Hematopoietic multipotent progenitor cell treated with erythropoietin and hydrocortisone succinate and interleukin-3 and kit ligand, for 17 days (in vitro differentiated cells): ENCODE measurements around the gene OTOF.

Source experiments
- DNase-seq: peaks from one replicate; pipeline ENCODE4 v3.0.0-alpha.2; 2015; ENCODE audit warnings: low spot score

Gene OTOF

GRCh38 chr2:26477911-26478253 is at the start of gene OTOF:
TSS of gene OTOF (minus strand) at chr2:26478124.
- DNase-seq: no peak

DNA sequence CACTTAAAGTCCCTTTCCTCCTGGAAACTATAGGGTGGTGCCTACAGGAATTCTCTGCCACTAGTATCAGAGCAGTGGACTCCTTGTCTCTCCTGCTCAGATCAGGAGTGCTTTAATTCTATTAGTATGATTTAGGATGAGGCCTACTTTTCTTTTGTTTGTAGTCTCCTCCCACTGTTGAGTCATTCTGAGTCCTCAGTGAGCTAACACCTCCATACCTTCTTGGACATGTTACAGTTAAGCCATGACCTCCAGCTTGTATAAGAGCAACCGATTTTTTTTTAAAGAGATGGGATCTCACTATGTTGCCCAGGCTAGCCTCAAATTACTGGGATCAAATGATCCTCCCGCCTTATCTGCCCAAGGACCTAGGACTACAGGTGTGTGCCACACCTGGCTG is 48.7 kb upstream of the OTOF start:
- DNase-seq: no peak

DNA sequence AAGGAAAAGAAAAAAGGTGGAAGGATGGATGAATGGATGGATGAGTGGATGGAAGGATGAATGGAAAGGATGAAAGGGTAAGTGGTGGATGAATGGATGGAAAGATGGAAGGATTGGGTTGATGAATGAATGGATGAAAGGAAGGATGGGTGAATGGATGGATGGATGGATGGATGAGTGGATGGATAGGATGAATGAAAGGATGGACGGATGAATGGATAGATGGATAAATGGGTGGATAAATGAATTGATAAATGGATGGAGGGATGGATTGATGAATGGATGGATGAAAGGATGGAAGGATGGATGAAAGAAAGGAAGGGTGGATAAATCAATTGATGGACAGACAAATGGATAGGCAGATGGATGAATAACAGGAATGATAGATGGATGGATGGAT is 48.2 kb upstream of the OTOF start:
- no peak for DNase-seq

DNA sequence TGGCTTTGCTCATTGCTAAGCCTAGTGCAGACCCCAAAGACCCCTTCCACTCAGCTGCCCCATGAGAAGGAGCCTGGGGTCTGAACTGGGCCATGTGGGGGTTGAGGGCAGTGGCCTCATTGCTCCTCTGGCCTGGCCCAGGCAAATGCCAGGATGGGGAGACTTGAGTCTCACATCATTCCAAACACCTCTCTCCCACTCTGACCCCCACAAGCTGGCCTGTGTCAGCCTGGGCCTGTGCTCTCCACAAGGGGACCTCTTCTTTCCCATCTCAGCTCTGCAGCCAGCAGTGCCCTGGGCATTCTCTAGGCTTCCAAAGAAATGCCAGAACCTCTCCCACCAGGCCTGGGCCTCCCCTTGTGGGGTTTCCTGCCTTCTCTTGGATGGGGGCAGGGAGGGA is 45.8 kb upstream of the OTOF start:
- no peak for DNase-seq

GRCh38 chr2:26522751-26523171 is 44.8 kb upstream of the OTOF start:
- no peak for DNase-seq

DNA sequence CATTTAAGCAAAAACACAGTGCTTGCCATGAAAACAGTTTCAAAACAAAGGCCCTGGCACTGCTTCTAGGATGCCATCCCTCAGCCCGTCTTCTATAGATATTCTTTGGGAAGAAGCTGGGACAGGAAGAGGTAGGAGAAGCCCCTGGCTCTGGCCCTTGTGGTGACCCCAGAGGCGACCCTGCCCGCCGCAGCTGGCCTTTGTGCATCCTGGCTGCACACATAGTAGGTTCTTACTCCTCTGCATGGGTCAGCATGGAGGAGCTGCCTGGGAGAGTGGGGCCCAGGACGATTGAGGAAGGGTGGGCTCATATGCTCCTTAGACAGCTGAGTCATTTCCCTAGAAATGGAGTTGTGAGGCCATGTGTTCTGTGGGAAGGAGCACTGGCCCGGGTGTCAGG is 44.4 kb upstream of the OTOF start:
- no peak for DNase-seq

DNA sequence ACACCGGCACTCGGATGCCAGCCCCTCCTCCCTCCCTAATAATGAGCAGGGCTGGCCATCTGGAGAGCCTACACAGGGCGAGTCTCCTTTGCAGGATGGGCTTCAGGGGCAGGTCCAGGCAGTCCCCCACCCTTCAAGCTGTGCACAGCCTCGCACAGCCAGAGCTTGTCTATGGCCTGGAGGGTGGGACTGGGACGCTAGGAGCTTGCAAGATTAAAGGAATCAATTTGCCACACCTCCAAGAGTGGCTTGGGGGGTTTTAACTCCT is 43.9 kb upstream of the OTOF start:
- no peak for DNase-seq

GRCh38 chr2:26521054-26521912 is 43.4 kb upstream of the OTOF start:
- no peak for DNase-seq

- DNase-seq: no peak
Measured at GRCh38 chr2:26520148-26520449, 42.2 kb upstream of the OTOF start.

DNA sequence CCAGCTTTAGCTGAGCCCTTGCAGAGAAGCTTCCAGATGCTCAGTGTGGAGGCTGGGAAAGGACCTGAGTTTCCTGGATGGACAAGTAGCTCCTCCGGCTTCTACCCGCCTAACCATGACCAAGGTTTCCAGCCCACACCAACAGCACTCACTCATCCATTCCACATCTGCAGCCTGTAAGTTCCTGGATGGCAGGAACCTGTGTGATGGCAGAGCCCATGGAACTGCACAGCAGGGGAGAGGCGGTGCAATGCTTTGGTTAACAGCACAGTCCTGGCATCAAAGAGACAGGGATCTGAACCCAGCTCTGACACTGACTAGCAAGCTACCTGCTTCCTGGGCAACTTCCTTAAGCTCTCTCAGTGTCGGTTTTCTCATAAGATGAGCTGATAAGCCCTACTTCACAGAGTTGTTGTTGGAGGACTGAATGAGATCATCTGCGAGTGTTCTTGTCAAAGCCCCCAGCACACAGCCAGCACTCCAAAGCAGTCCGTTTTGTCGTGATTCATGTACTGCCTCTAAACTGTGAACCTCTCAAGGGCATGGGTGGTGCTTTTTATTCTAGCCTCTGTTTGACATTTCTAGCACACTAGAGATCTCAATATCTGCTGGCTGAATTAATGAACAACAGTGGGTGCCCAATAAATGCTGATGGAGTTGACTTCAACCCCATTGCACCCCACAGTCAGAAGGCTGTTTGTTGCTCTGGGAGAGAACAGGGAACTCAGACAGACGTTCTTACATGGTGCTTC is 41.6 kb upstream of the OTOF start:
- no peak for DNase-seq

- DNase-seq: no peak
Measured at GRCh38 chr2:26516781-26517180, 38.9 kb upstream of the OTOF start.

DNA sequence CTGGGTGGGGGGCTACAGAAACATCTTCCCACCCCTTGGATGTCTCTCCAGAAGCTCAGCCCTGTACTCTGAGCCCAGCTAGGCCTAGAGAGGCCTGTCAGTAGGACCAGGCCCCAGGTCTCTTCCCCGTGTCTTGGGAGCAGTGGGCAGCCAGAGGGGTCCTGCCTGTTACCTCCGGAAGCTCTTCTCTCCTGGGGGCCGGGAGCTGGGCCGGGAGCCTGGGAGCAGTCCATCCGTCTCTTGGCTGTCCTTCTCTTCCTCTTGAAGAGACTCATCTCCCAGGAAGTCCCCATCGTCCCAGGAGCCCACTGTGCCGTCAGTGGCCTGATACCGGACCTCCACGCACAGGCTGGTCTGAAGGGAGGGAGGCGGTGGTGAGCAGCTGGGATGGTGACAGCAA is 38.3 kb upstream of the OTOF start:
- no peak for DNase-seq

DNA sequence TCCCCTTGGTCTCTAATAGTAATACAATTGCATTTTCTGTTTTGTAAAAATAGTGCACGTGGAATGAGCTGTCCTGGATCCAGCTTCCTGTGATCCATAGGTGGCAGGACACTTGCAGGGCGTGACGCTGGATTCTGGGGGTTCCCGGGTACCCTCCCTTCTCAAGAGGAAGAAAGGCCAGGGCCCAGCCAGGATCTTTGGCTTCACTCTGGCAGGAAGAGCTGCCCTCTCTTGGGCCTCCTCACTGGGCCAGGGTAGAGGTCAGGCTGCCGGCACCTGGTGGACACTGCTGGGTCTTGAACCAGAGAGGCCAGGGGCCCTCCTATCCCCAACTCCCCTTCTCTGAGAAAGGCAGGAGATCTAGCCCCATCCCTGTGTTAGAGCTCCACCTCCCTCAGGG is 37.8 kb upstream of the OTOF start:
- no peak for DNase-seq

DNA sequence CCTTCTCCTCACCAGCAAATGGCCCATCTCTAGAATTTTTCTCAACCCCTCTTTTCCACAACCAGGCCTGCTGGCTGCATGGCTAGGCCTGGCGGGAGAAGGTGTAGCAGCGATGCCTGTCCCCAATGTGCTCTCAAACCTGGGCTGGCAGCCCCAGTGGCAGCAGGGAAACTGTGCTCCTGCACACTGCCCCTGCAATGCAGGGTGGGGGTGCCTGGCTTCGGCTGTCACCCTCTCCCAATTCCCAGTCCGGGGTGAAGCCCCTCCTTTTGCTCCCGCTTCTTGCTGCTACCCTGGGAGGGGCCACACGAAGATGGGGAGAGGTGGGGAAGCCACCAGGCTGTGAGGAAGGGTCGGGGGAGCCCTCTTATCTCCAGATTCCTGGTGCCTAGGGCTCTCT is 36.1 kb upstream of the OTOF start:
- no peak for DNase-seq

DNA sequence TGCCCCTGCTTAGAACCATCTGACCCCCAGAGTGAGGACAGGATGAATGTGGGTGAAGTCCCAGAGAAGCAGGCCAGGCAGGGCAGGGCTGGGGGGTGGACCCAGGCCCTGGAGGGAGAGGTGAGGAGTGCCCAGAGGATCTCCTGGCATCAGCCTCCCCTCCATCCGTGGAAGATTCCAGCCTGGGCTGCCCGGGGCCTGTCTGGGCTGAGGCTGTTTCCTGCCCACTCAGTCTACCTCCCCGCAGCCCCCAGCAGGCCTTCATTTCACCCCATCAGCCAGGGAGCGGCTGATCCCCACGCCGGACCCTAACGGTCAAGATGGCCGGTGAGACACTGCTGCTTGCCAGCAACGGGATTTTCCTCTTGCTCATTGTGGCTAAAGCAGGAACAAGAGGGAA is 35.3 kb upstream of the OTOF start:
- no peak for DNase-seq

- DNase-seq: no peak
Measured at GRCh38 chr2:26511466-26511865, 33.5 kb upstream of the OTOF start.

DNA sequence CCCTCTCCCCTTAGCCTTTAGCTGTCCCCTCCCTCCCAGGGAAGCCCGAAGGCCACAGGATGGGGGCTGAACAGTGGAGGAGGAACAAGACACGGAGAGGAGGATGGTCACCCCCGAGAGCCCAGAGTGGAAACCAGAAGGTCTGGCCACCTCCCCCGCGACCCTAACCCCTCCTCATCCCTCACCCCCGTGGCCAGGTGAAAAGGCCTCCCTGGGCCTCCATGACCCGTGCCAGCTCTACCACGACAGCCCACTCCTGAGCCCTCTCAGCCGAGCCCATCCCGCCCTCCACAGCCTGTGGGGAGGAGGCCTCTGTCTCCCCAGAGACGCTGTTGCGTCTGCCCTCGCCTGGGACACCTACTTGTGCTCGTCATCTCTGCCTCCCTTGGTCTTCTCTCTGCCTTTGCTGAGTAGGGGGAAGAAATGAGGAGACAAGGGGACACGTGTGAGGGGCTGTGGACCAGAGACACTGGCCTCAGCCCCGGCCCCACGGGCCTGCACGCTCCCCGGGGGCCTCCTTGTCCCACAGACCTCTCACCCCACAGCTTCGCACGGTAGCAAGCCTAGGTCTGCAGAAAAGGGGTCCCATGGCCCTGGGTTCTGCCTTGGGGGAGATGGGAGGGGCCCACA is 32.5 kb upstream of the OTOF start:
- no peak for DNase-seq

- no peak for DNase-seq
Measured at GRCh38 chr2:26509141-26509540, 31.2 kb upstream of the OTOF start.

DNA sequence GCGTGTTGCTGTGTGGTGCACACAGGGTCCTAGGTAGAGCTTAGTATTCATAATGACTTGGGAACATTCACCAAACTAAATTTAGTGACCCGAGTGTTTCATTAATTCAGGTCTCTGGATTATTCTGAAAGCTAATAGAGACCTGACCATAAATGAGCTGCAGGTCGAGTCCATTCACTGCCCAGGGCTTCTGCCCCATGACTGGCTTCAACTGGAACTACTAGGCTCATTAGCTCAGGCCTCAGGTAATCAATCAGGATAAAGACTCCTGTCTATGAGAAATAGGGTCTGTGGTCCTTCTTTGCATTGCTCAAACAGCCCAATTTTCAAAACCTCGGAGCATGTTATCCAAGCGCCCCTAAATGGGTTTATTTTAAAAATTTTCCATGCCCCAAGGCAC is 30.0 kb upstream of the OTOF start:
- no peak for DNase-seq

- no peak for DNase-seq
Measured at GRCh38 chr2:26507088-26507487, 29.2 kb upstream of the OTOF start.

- DNase-seq: no peak
Measured at GRCh38 chr2:26506279-26506678, 28.4 kb upstream of the OTOF start.

DNA sequence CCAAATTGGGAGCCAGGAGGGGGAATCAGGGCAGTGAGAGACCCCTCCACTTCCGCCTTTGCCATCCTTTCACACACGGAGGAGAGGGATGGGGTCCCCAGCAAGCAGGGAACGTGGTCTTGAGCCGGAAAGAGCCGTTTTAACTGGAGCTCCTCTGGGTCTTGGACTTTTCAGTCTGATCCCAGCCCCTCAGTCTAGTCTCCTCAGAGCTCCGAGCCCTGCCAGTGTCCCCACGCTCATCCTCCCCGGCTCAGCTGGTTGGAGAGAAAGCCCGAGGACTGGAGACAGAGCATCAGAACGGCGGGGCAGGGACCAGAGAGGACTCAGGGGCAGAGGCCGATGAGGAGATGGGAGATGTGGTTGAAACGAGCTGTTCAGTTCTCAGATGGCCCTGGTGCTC is 26.1 kb upstream of the OTOF start:
- no peak for DNase-seq

DNA sequence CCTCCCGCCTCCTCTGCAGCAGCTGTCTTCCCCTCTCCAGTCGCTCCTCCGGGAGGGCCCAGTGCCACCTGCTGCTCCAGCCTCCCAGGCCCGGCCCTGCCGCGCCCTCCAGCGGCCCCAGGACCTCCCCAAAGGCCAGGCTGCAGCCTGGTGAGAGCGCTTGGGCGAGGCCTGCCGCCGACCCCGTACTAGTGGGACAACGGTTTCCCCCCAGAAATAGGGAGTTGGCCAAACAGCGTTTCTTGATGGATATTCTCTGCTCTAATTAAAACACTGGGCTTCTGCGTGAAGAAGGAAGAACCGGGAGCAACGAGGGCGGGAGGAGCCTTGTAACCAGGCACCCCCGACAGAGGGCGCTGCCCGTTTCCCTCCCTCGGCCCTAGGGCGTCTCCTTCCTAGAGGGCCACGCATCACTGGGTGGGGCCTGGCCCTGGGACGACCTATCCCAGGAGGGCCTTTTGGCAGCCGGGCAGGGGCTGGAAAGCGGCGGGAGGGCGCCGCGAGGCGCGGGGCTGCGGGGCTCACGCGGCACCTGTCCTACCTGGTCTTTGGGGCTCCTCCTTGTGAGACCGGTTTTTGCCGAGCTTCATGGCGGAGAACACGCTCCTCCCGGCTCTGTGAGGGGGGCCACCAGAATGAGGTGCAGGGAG is 25.4 kb upstream of the OTOF start:
- DNase-seq: peak; percentile 61
